Ovary (tissue), 3 donors: ENCODE data around the gene DAB1.

ENCODE experiments used
- EP300 ChIP-seq: sonication (generic); formaldehyde crosslinking; IDR thresholded peaks from one replicate; pipeline ENCODE4 v1.6.1; 2017; ENCODE audit warnings: antibody characterized with exemption
- POLR2A ChIP-seq: fragments of 450-650 bp; IDR thresholded peaks from one replicate; pipeline ENCODE4 v1.6.1; 2017; ENCODE audit warnings: antibody characterized with exemption, mild to moderate bottlenecking, moderate library complexity
- TF ChIP-seq, protein P1 (sequence below), 3 donors: fragments of 450-650 bp in 2 of 3; fragments of 200-600 bp in 1 of 3; IDR thresholded peaks; one replicate each; pipeline versions ENCODE4 v1.5.1 to v1.8.0; 2016 to 2022; ENCODE audit warnings: antibody characterized with exemption in 3 of 3, mild to moderate bottlenecking in 1 of 3
- donor health status: DM: no; HTN: no; CAD: no.

DNA sequence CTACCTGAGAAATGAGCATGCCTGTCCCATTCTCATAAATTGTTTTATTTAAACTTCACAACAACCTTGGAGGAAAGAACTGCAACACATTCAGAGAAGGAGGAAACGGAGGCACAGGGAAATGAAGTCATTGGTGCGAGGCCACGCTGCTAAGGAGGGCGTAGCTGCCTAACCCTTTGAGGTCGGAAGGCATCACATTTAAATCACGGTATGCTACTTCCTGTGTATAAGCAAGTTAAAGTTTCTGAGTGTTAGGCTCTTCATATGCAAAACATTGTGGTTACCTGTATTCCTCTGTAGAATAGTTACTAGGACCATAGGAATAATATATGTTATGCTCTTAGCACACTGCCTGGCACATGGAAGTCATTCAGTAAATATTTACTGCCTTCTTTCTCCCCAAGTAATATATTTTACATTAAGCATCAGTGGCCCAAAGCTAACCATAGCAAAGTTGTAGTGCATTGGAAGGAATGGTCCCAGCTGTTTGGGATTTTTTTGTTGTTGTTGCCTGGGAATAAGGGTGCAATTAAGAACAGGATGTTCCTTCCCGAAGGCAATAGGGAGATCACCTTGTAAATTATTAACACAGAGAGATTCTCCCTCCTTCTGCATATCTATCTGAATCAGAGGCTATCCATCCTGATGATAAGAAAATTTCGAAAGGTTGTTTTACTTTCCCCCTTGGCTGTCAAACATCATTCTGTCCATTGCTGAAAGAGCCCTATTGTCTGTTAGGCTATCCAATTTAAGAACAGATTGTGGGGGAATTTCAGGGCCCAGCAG is 265.8 kb downstream of the DAB1 start:
- TF ChIP-seq POLR2A: no peak
- TF ChIP-seq, protein P1, sequence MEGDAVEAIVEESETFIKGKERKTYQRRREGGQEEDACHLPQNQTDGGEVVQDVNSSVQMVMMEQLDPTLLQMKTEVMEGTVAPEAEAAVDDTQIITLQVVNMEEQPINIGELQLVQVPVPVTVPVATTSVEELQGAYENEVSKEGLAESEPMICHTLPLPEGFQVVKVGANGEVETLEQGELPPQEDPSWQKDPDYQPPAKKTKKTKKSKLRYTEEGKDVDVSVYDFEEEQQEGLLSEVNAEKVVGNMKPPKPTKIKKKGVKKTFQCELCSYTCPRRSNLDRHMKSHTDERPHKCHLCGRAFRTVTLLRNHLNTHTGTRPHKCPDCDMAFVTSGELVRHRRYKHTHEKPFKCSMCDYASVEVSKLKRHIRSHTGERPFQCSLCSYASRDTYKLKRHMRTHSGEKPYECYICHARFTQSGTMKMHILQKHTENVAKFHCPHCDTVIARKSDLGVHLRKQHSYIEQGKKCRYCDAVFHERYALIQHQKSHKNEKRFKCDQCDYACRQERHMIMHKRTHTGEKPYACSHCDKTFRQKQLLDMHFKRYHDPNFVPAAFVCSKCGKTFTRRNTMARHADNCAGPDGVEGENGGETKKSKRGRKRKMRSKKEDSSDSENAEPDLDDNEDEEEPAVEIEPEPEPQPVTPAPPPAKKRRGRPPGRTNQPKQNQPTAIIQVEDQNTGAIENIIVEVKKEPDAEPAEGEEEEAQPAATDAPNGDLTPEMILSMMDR (IDR thresholded peaks at IDR 0.05): no peak
- TF ChIP-seq EP300: no peak
